ENCODE results near the gene ARRB1.

Gene ARRB1

GRCh38 chr11:75273411-75274391, 77.8 kb downstream of the ARRB1 start:
- H3K9ac ChIP-seq (ENCODE audit: low read depth, low read length): no peak overlapping the region
- no peak overlapping the region for H3K27ac ChIP-seq (ENCODE audit: low read length)
- no peaks in the 10 kb centered on the region for H3K27me3 ChIP-seq (ENCODE audit: insufficient read depth, low read length)
- peaks cover 3% of the 10 kb centered on the region; the same call in 1 of the 2 replicates for H3K36me3 ChIP-seq (ENCODE audit: insufficient read depth, low read depth, low read length)
- no peaks in the 10 kb centered on the region for H3K9me3 ChIP-seq (ENCODE audit: insufficient read depth, low read depth, low read length)
- H3K4me1 ChIP-seq (ENCODE audit: insufficient read depth, low read length): no peaks in the 10 kb centered on the region
- H3K4me3 ChIP-seq (ENCODE audit: low read length): no peak overlapping the region

GRCh38 chr11:75272821-75273301, 78.6 kb downstream of the ARRB1 start:
- Histone ChIP-seq H3K4me3 (ENCODE audit: low read length) (no peak overlapping the region), H3K27ac (ENCODE audit: low read length) (no peak overlapping the region), H3K4me1 (ENCODE audit: insufficient read depth, low read length) (no peaks in the 10 kb centered on the region), H3K27me3 (ENCODE audit: insufficient read depth, low read length) (no peaks in the 10 kb centered on the region), H3K36me3 (ENCODE audit: insufficient read depth, low read depth, low read length) (peaks cover 3% of the 10 kb centered on the region; the same call in 1 of the 2 replicates), H3K9me3 (ENCODE audit: insufficient read depth, low read depth, low read length) (no peaks in the 10 kb centered on the region), H3K9ac (ENCODE audit: low read depth, low read length) (no peak overlapping the region)

GRCh38 chr11:75272391-75272790, 79.1 kb downstream of the ARRB1 start:
- Histone ChIP-seq H3K27ac (ENCODE audit: low read length) (no peak overlapping the region), H3K4me1 (ENCODE audit: insufficient read depth, low read length) (no peaks in the 10 kb centered on the region), H3K9me3 (ENCODE audit: insufficient read depth, low read depth, low read length) (no peaks in the 10 kb centered on the region), H3K4me3 (ENCODE audit: low read length) (no peak overlapping the region), H3K36me3 (ENCODE audit: insufficient read depth, low read depth, low read length) (peaks cover 3% of the 10 kb centered on the region; the same call in 1 of the 2 replicates), H3K27me3 (ENCODE audit: insufficient read depth, low read length) (no peaks in the 10 kb centered on the region), H3K9ac (ENCODE audit: low read depth, low read length) (no peak overlapping the region)

- Histone ChIP-seq H3K36me3 (ENCODE audit: insufficient read depth, low read depth, low read length) (peaks cover 3% of the 10 kb centered on the region; the same call in 1 of the 2 replicates), H3K4me3 (ENCODE audit: low read length) (no peak overlapping the region), H3K4me1 (ENCODE audit: insufficient read depth, low read length) (no peaks in the 10 kb centered on the region), H3K9me3 (ENCODE audit: insufficient read depth, low read depth, low read length) (no peaks in the 10 kb centered on the region), H3K27me3 (ENCODE audit: insufficient read depth, low read length) (no peaks in the 10 kb centered on the region), H3K9ac (ENCODE audit: low read depth, low read length) (no peak overlapping the region), H3K27ac (ENCODE audit: low read length) (no peak overlapping the region)
Measured at GRCh38 chr11:75271730-75272129, 79.7 kb downstream of the ARRB1 start.

GRCh38 chr11:75270896-75271418, 80.5 kb downstream of the ARRB1 start:
- Histone ChIP-seq H3K27me3 (ENCODE audit: insufficient read depth, low read length) (no peaks in the 10 kb centered on the region), H3K27ac (ENCODE audit: low read length) (no peak overlapping the region), H3K9ac (ENCODE audit: low read depth, low read length) (no peak overlapping the region), H3K9me3 (ENCODE audit: insufficient read depth, low read depth, low read length) (no peaks in the 10 kb centered on the region), H3K4me3 (ENCODE audit: low read length) (no peak overlapping the region), H3K4me1 (ENCODE audit: insufficient read depth, low read length) (no peaks in the 10 kb centered on the region), H3K36me3 (ENCODE audit: insufficient read depth, low read depth, low read length) (peaks cover 3% of the 10 kb centered on the region; the same call in 1 of the 2 replicates)

- Histone ChIP-seq H3K4me1 (ENCODE audit: insufficient read depth, low read length) (no peaks in the 10 kb centered on the region), H3K36me3 (ENCODE audit: insufficient read depth, low read depth, low read length) (peaks cover 3% of the 10 kb centered on the region; the same call in 1 of the 2 replicates), H3K4me3 (ENCODE audit: low read length) (no peak overlapping the region), H3K9ac (ENCODE audit: low read depth, low read length) (no peak overlapping the region), H3K27me3 (ENCODE audit: insufficient read depth, low read length) (no peaks in the 10 kb centered on the region), H3K9me3 (ENCODE audit: insufficient read depth, low read depth, low read length) (no peaks in the 10 kb centered on the region), H3K27ac (ENCODE audit: low read length) (no peak overlapping the region)
Measured at GRCh38 chr11:75269896-75270295, 81.6 kb downstream of the ARRB1 start.

GRCh38 chr11:75269367-75269660, 82.1 kb downstream of the ARRB1 start:
- peaks cover 3% of the 10 kb centered on the region; the same call in 1 of the 2 replicates for H3K36me3 ChIP-seq (ENCODE audit: insufficient read depth, low read depth, low read length)
- H3K4me3 ChIP-seq (ENCODE audit: low read length): no peak overlapping the region
- H3K9me3 ChIP-seq (ENCODE audit: insufficient read depth, low read depth, low read length): no peaks in the 10 kb centered on the region
- no peaks in the 10 kb centered on the region for H3K27me3 ChIP-seq (ENCODE audit: insufficient read depth, low read length)
- H3K27ac ChIP-seq (ENCODE audit: low read length): no peak overlapping the region
- H3K9ac ChIP-seq (ENCODE audit: low read depth, low read length): no peak overlapping the region
- no peaks in the 10 kb centered on the region for H3K4me1 ChIP-seq (ENCODE audit: insufficient read depth, low read length)

GRCh38 chr11:75268626-75269366, 82.7 kb downstream of the ARRB1 start:
- Histone ChIP-seq H3K27ac (ENCODE audit: low read length) (no peak overlapping the region), H3K9me3 (ENCODE audit: insufficient read depth, low read depth, low read length) (no peaks in the 10 kb centered on the region), H3K27me3 (ENCODE audit: insufficient read depth, low read length) (no peaks in the 10 kb centered on the region), H3K4me1 (ENCODE audit: insufficient read depth, low read length) (no peaks in the 10 kb centered on the region), H3K36me3 (ENCODE audit: insufficient read depth, low read depth, low read length) (peaks cover 2% of the 10 kb centered on the region; the same call in 1 of the 2 replicates), H3K9ac (ENCODE audit: low read depth, low read length) (no peak overlapping the region), H3K4me3 (ENCODE audit: low read length) (no peak overlapping the region)

- no peaks in the 10 kb centered on the region for H3K9me3 ChIP-seq (ENCODE audit: insufficient read depth, low read depth, low read length)
- H3K9ac ChIP-seq (ENCODE audit: low read depth, low read length): no peak overlapping the region
- no peak overlapping the region for H3K4me3 ChIP-seq (ENCODE audit: low read length)
- H3K4me1 ChIP-seq (ENCODE audit: insufficient read depth, low read length): no peaks in the 10 kb centered on the region
- no peak overlapping the region for H3K27ac ChIP-seq (ENCODE audit: low read length)
- H3K27me3 ChIP-seq (ENCODE audit: insufficient read depth, low read length): no peaks in the 10 kb centered on the region
- no peaks in the 10 kb centered on the region for H3K36me3 ChIP-seq (ENCODE audit: insufficient read depth, low read depth, low read length)
Measured at GRCh38 chr11:75267171-75267970, 84.1 kb downstream of the ARRB1 start.

- no peak overlapping the region for H3K4me3 ChIP-seq (ENCODE audit: low read length)
- H3K9me3 ChIP-seq (ENCODE audit: insufficient read depth, low read depth, low read length): no peaks in the 10 kb centered on the region
- no peaks in the 10 kb centered on the region for H3K4me1 ChIP-seq (ENCODE audit: insufficient read depth, low read length)
- no peak overlapping the region for H3K27ac ChIP-seq (ENCODE audit: low read length)
- no peak overlapping the region for H3K9ac ChIP-seq (ENCODE audit: low read depth, low read length)
- no peaks in the 10 kb centered on the region for H3K36me3 ChIP-seq (ENCODE audit: insufficient read depth, low read depth, low read length)
- no peaks in the 10 kb centered on the region for H3K27me3 ChIP-seq (ENCODE audit: insufficient read depth, low read length)
Measured at GRCh38 chr11:75265851-75266531, 85.5 kb downstream of the ARRB1 start.
